Measurements from ENCODE around the gene PIM3. TPM values are rescaled to one million over a fixed set of nuclear protein-coding genes. Genes with fewer than 3 reads are reported as not detected.

Gene PIM3
- total RNA-seq, 1 experiment from 2014 or later, result 42.9 TPM

DNA sequence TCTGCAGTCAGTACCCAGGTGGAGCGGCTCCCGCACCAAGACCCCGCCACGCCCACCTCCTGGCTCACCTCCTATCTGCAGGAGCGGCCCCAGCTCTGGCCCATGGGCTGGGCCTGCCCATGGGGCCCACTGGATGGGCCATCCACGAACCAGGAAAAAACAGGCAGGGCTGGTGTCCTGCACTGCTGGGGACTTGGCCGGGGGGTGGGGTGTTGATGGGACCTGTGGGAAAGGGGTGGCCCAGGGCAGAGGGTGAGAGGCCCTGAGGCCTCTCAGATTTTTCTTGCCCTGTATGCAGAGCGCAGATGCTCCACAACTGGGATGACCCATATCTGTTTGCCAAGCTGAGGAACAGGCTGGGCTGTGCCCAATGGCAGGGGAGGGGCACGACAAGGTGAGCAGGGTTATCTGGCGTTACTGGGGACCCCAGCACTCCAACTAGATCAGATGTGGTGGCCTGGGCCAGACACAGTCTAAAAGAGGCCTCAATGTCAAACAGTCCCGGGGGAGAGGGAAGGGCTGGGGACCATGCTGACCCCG lies 2.7 kb upstream of the PIM3 start:
- TF ChIP-seq, protein P1, sequence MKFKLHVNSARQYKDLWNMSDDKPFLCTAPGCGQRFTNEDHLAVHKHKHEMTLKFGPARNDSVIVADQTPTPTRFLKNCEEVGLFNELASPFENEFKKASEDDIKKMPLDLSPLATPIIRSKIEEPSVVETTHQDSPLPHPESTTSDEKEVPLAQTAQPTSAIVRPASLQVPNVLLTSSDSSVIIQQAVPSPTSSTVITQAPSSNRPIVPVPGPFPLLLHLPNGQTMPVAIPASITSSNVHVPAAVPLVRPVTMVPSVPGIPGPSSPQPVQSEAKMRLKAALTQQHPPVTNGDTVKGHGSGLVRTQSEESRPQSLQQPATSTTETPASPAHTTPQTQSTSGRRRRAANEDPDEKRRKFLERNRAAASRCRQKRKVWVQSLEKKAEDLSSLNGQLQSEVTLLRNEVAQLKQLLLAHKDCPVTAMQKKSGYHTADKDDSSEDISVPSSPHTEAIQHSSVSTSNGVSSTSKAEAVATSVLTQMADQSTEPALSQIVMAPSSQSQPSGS (CRISPR knock-in tag; IDR thresholded peaks at IDR 0.05; ENCODE audit: borderline replicate concordance, low read depth), result no peak
- TF ChIP-seq RORB (CRISPR knock-in tag; IDR thresholded peaks at IDR 0.05), result no peak
- TF ChIP-seq KAT7 (CRISPR knock-in tag; IDR thresholded peaks at IDR 0.05; ENCODE audit: borderline replicate concordance), result no peak
- TF ChIP-seq NFE2L1 (CRISPR knock-in tag; IDR thresholded peaks at IDR 0.05), result no peak
- no peak for TF ChIP-seq GABPB1 (CRISPR knock-in tag; IDR thresholded peaks at IDR 0.05)
- no peak for TF ChIP-seq NFATC4 (CRISPR knock-in tag; IDR thresholded peaks at IDR 0.05)
- no peak for TF ChIP-seq ZMAT4 (CRISPR knock-in tag; IDR thresholded peaks at IDR 0.05)
- TF ChIP-seq, protein P2, sequence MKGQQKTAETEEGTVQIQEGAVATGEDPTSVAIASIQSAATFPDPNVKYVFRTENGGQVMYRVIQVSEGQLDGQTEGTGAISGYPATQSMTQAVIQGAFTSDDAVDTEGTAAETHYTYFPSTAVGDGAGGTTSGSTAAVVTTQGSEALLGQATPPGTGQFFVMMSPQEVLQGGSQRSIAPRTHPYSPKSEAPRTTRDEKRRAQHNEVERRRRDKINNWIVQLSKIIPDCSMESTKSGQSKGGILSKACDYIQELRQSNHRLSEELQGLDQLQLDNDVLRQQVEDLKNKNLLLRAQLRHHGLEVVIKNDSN (CRISPR knock-in tag; IDR thresholded peaks at IDR 0.05), result no peak
- TF ChIP-seq, protein P3, sequence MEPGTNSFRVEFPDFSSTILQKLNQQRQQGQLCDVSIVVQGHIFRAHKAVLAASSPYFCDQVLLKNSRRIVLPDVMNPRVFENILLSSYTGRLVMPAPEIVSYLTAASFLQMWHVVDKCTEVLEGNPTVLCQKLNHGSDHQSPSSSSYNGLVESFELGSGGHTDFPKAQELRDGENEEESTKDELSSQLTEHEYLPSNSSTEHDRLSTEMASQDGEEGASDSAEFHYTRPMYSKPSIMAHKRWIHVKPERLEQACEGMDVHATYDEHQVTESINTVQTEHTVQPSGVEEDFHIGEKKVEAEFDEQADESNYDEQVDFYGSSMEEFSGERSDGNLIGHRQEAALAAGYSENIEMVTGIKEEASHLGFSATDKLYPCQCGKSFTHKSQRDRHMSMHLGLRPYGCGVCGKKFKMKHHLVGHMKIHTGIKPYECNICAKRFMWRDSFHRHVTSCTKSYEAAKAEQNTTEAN (CRISPR knock-in tag; IDR thresholded peaks at IDR 0.05), result no peak
- no peak for TF ChIP-seq GRHL2 (CRISPR knock-in tag; IDR thresholded peaks at IDR 0.05; ENCODE audit: insufficient replicate concordance, severe bottlenecking)
- no peak for TF ChIP-seq ZNF671 (CRISPR knock-in tag; IDR thresholded peaks at IDR 0.05)
- TF ChIP-seq MXD4 (CRISPR knock-in tag; IDR thresholded peaks at IDR 0.05; ENCODE audit: borderline replicate concordance), result no peak
- TF ChIP-seq OVOL2 (CRISPR knock-in tag; IDR thresholded peaks at IDR 0.05; ENCODE audit: borderline replicate concordance), result no peak
- ChIA-PET CTCF (interaction anchor here (1.2 kb wide), 1 partner anchor 73 kb away, joined by 3 read pairs; no protein-coding TSS in a partner anchor), POLR2A (interaction anchor here (0.8 kb wide), 1 partner anchor 11 kb away, joined by 4 read pairs; no protein-coding TSS in a partner anchor)
- H3K9me3 Mint-ChIP-seq, result no peaks in the 10 kb centered on the region
- ATAC-seq (no peak), DNase-seq (ENCODE audit: low spot score) (no peak)
- no peak overlapping the region; the same call in 1 of the 2 replicates for H3K4me3 Mint-ChIP-seq
- H3K27me3 Mint-ChIP-seq (ENCODE audit: low read depth), result no peaks in the 10 kb centered on the region; the same call in 1 of the 2 replicates
- no peaks in the 10 kb centered on the region for H3K4me1 Mint-ChIP-seq
- no peaks in the 10 kb centered on the region for H3K36me3 Mint-ChIP-seq
- no peak overlapping the region for H3K27ac Mint-ChIP-seq

DNA sequence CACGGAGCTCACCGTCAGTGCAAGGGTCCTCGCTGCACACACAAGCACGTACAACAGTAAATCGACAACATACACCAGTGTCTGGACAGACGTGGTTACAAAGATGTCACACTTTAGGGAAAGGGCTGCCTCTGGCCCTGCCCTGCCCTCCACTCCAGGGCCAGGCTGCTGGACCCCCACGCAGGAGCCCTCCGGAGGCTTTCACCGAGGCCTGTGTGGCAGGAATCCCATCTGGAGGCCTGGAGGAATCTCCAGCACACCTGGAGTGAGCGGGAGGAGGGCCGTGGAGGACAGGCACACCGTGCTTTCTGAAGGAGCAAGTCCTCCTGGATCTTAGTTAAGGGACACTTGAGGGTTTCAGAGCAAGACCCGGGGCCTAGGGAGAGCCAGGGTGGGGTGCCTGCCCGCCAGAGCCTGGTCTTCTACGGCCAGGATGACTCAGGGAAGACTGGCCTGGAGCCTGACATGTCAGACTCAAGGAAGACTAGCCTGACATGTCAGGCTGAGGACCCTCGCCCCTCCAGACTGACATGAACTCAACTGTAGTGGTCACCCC lies 2.1 kb upstream of the PIM3 start:
- POLR2A ChIA-PET, result interaction anchor here (0.5 to 0.8 kb wide), 2 partner anchors 12 to 681 kb away, joined by 3 to 4 read pairs; no protein-coding TSS in a partner anchor

More for the DNA sequence above, 2.1 kb upstream of the PIM3 start:
- DNase-seq (ENCODE audit: low spot score), result no peak
- ATAC-seq, result no peak
- H3K27me3 Mint-ChIP-seq (ENCODE audit: low read depth), result no peaks in the 10 kb centered on the region; the same call in 1 of the 2 replicates
- H3K36me3 Mint-ChIP-seq, result peaks cover 2% of the 10 kb centered on the region
- H3K4me3 Mint-ChIP-seq, result peak overlapping the region; percentile 63
- 0 out of 2 replicates have a peak, but pooled peaks cover under 1% of the 10 kb centered on the region for H3K4me1 Mint-ChIP-seq
- no peaks in the 10 kb centered on the region for H3K9me3 Mint-ChIP-seq
- TF ChIP-seq ELF4 (CRISPR knock-in tag; IDR thresholded peaks at IDR 0.05; ENCODE audit: low read depth), result no peak
- no peak for TF ChIP-seq ZNF232 (CRISPR knock-in tag; IDR thresholded peaks at IDR 0.05)
- TF ChIP-seq NR2C2 (CRISPR knock-in tag; IDR thresholded peaks at IDR 0.05), result no peak
- TF ChIP-seq NR1H2 (CRISPR knock-in tag; IDR thresholded peaks at IDR 0.05), result no peak
- TF ChIP-seq IRF1 (CRISPR knock-in tag; IDR thresholded peaks at IDR 0.05), result no peak
- TF ChIP-seq E2F4 (CRISPR knock-in tag; IDR thresholded peaks at IDR 0.05; ENCODE audit: borderline replicate concordance, low read depth), result no peak
- TF ChIP-seq, protein P1 (CRISPR knock-in tag; IDR thresholded peaks at IDR 0.05; ENCODE audit: borderline replicate concordance, low read depth), result no peak
- TF ChIP-seq ZNF671 (CRISPR knock-in tag; IDR thresholded peaks at IDR 0.05), result no peak
- TF ChIP-seq HMGXB4 (CRISPR knock-in tag; IDR thresholded peaks at IDR 0.05), result no peak
- TF ChIP-seq FOXK1 (CRISPR knock-in tag; IDR thresholded peaks at IDR 0.05), result no peak
- no peak for TF ChIP-seq RELA (CRISPR knock-in tag; IDR thresholded peaks at IDR 0.05; ENCODE audit: borderline replicate concordance)
- no peak for TF ChIP-seq RORB (CRISPR knock-in tag; IDR thresholded peaks at IDR 0.05)
- no peak for TF ChIP-seq OVOL2 (CRISPR knock-in tag; IDR thresholded peaks at IDR 0.05; ENCODE audit: borderline replicate concordance)
- CTCF ChIA-PET, result interaction anchor here (1.2 kb wide), 1 partner anchor 72 kb away, joined by 3 read pairs; no protein-coding TSS in a partner anchor
- H3K27ac Mint-ChIP-seq, result no peak overlapping the region
